HG03139 (cell line): ENCODE data around the gene ZDHHC11B.

Experiments used
- ATAC-seq: cut with Tn5 transposase; IDR thresholded peaks from one replicate; pipeline ENCODE4 v1.9.1; 2021; ENCODE audit not compliant: unreplicated experiment

Gene ZDHHC11B

GRCh38 chr5:664343-664993, 120.1 kb downstream of the ZDHHC11B start:
- no peak for ATAC-seq

DNA sequence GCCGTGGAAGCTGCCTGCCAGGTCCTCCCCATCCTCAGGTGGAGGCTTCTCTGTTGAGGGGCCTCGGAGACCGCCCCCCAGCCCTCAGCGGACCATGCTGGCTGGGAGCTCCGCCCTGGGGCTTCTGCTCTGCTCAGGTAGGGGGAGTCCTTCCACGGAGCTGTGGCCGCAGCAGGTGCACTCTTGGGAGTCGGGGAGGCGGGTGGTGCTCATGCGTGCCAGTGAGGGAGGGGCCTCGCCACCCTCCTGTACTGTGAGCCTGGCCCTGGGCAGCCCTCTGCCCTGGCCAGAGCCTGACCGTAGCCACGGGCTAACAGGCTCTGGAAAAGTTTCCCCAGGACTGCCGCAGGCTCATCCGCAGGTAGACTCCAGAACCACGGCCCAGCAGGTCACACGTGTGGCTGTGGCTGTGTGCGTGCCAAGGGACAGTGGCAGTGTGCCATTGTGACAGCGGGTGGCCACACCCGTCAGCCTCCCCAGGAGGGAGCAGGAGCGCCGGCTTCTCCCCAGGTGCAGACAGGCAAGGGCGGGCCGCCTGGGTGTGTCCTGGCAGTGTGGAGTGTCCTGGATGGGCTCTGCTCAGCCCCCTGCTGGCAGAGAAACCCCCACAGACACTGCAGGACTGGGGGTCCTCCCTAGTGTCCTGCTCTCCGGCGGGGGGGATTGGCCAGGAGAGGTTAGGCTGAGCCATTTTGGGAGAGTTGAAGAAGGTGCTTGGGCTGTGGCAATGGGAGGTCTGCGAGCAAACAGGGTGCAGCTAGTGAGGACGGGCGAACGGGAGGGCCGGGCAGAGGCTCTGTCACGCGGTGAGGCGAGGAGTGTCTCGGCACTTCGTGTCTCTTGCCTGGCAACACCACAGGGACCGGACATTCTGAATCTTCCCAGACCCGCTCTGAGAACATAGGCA, 120.8 kb downstream of the ZDHHC11B start:
- no peak for ATAC-seq

GRCh38 chr5:662751-663435, 121.6 kb downstream of the ZDHHC11B start:
- no peak for ATAC-seq

GRCh38 chr5:661891-662750, 122.4 kb downstream of the ZDHHC11B start:
- ATAC-seq = no peak

DNA sequence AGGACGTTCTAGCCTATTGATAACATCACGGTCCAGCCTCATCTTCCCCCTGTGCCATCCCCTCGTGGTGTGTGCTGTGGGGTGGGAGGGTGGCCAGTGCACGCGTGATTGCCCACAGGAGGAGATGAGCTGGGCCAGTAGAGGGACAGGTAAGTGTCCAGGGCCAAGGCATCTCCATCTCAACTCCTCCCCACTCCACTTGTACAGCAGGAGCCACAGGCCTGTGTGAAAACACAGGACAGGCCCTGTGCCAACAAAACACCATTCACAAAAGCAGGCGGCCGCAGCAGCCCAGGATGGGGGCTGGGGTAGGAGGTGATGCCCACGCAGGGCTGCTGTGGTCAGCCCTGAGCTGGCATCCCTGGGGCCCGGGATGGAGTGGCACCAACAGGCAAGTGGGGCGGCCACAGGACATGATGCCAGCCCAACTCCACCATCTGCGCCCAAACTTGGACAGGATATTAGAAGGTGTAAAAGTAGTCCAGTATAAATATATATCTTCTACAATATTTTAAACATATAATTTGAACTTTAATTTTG, 124.0 kb downstream of the ZDHHC11B start:
- no peak for ATAC-seq
